GM23338 (cell line): Measurements from ENCODE around the gene KCNC2. TPM values are rescaled to one million over a fixed set of nuclear protein-coding genes. Genes with fewer than 3 reads are reported as not detected.

Experiments
- ATAC-seq: fragments of 200-7000 bp; cut with Tn5 transposase; 3 replicates; pipeline ENCODE4 v1.9.1; 2020
- DNase-seq: peaks from one replicate; pipeline ENCODE4 v3.0.0-alpha.2; 2015; ENCODE audit warnings: low spot score
- H2AFZ ChIP-seq: fragments of 200-600 bp; sonication (generic); 2 replicates; pipeline ENCODE4 v1.8.0; 2016; ENCODE audit warnings: antibody characterized with exemption, mild to moderate bottlenecking, moderate library complexity
- H3F3A ChIP-seq: fragments of 200-600 bp; sonication (generic); replicated peaks from 2 replicates; pipeline ENCODE4 v1.8.0; 2017; ENCODE audit warnings: antibody characterized with exemption, mixed run types, low read depth
- H3K27ac ChIP-seq: fragments of 200-600 bp; sonication (generic); 2 replicates; pipeline ENCODE4 v1.6.1; 2016; ENCODE audit warnings: low read depth
- H3K27me3 ChIP-seq: fragments of 200-600 bp; sonication (generic); 2 replicates; pipeline ENCODE4 v1.8.0; 2016; ENCODE audit warnings: mild to moderate bottlenecking, mixed run types, moderate library complexity; ENCODE audit not compliant: insufficient read depth
- H3K36me3 ChIP-seq: fragments of 200-600 bp; sonication (generic); 2 replicates; pipeline ENCODE4 v1.8.0; 2016; ENCODE audit warnings: mild to moderate bottlenecking; ENCODE audit not compliant: insufficient read depth
- H3K4me1 ChIP-seq: fragments of 200-600 bp; sonication (generic); 2 replicates; pipeline ENCODE4 v1.8.0; 2016; ENCODE audit warnings: mild to moderate bottlenecking, moderate library complexity; ENCODE audit not compliant: insufficient read depth
- H3K4me2 ChIP-seq: fragments of 200-600 bp; sonication (generic); 2 replicates; pipeline ENCODE4 v1.7.1; 2017; ENCODE audit warnings: mixed run types
- H3K4me3 ChIP-seq: fragments of 200-600 bp; sonication (generic); 2 replicates; pipeline ENCODE4 v1.6.1; 2016; ENCODE audit warnings: mixed run types
- H3K79me2 ChIP-seq: fragments of 200-600 bp; sonication (generic); replicated peaks from 2 replicates; pipeline ENCODE4 v1.8.0; 2017; ENCODE audit warnings: mild to moderate bottlenecking; ENCODE audit not compliant: insufficient read depth
- H3K9me2 ChIP-seq: fragments of 200-600 bp; sonication (generic); 2 replicates; pipeline ENCODE4 v1.8.0; 2017; ENCODE audit not compliant: insufficient read depth
- H4K20me1 ChIP-seq: fragments of 200-600 bp; sonication (generic); replicated peaks from 2 replicates; pipeline ENCODE4 v1.8.0; 2017; ENCODE audit warnings: mild to moderate bottlenecking; ENCODE audit not compliant: insufficient read depth
- H3K27ac Mint-ChIP-seq: 2 replicates; pipeline ENCODE4 v1.8.0; 2020; ENCODE audit warnings: inconsistent platforms, mild to moderate bottlenecking, moderate library complexity, mixed read lengths
- H3K27me3 Mint-ChIP-seq: 3 replicates; pipeline ENCODE4 v1.8.0; 2022; ENCODE audit warnings: low read depth, mild to moderate bottlenecking, moderate library complexity, mixed read lengths, inconsistent platforms; ENCODE audit not compliant: insufficient read depth, poor library complexity
- H3K36me3 Mint-ChIP-seq: 3 replicates; pipeline ENCODE4 v1.8.0; 2021; ENCODE audit warnings: low read depth, mild to moderate bottlenecking, inconsistent platforms, moderate library complexity, mixed read lengths
- H3K4me1 Mint-ChIP-seq: 3 replicates; pipeline ENCODE4 v1.8.0; 2020; ENCODE audit warnings: mild to moderate bottlenecking, inconsistent platforms, mixed read lengths
- H3K4me3 Mint-ChIP-seq: 3 replicates; pipeline ENCODE4 v1.8.0; 2021; ENCODE audit warnings: moderate library complexity, mild to moderate bottlenecking, inconsistent platforms, mixed read lengths
- H3K9me3 Mint-ChIP-seq: 3 replicates; pipeline ENCODE4 v1.8.0; 2020; ENCODE audit warnings: moderate library complexity, mild to moderate bottlenecking, inconsistent platforms, mixed read lengths
- EZH2 ChIP-seq: fragments of 200-600 bp; sonication (generic); IDR thresholded peaks from one replicate; pipeline ENCODE4 v1.8.0; 2017; ENCODE audit warnings: antibody characterized with exemption, mild to moderate bottlenecking, low read depth; ENCODE audit not compliant: unreplicated experiment
- EZH2phosphoT487 ChIP-seq: fragments of 200-600 bp; sonication (generic); IDR thresholded peaks from one replicate; pipeline ENCODE4 v1.8.1; 2018; ENCODE audit warnings: antibody characterized with exemption; ENCODE audit not compliant: unreplicated experiment
- POLR2AphosphoS5 ChIP-seq: IDR thresholded peaks from 2 replicates; pipeline ENCODE4 v1.6.1; 2016; ENCODE audit warnings: antibody characterized with exemption, low read depth
- STAT1 ChIP-seq: IDR thresholded peaks from one replicate; pipeline ENCODE4 v1.6.1; 2016; ENCODE audit warnings: antibody characterized with exemption; ENCODE audit not compliant: unreplicated experiment
- ZNF114 ChIP-seq: fragments of 250-450 bp; sonication (Bioruptor Pico); IDR thresholded peaks from 2 replicates; pipeline ENCODE4 v1.5.0; 2020; ENCODE audit warnings: mild to moderate bottlenecking, moderate library complexity
- ZNF331 ChIP-seq: fragments of 250-450 bp; sonication (Bioruptor Pico); IDR thresholded peaks from 2 replicates; pipeline ENCODE4 v1.5.0; 2020; ENCODE audit warnings: low read depth, mild to moderate bottlenecking, moderate library complexity
- polyA plus RNA-seq: library from polyadenylated mRNA; unstranded; fragments of >200 nt; fragmentation: Nextera tagmentation; extraction: Ambion mirVana; gene quantifications from 2 replicates; pipeline ENCODE4 v1.2.1, GENCODE V29; 2016
- total RNA-seq: library from RNA; depleted of rRNA; stranded (reverse); fragments of >200 nt; shearing (Covaris generic); gene quantifications from 2 replicates; pipeline ENCODE4 v1.2.3, GENCODE V29; 2014
- TF ChIP-seq, protein P1 (sequence below): fragments of 250-450 bp; sonication (Bioruptor Pico); IDR thresholded peaks from 2 replicates; pipeline ENCODE4 v1.5.0; 2020; ENCODE audit warnings: mild to moderate bottlenecking, moderate library complexity
- TF ChIP-seq, protein P2 (sequence below): IDR thresholded peaks from 2 replicates; pipeline ENCODE4 v1.6.1; 2016; ENCODE audit warnings: antibody characterized with exemption

KCNC2 gene
- total and polyA plus RNA-seq, 2 experiments from 2014 or later = 0.10 TPM; not detected in 1

DNA sequence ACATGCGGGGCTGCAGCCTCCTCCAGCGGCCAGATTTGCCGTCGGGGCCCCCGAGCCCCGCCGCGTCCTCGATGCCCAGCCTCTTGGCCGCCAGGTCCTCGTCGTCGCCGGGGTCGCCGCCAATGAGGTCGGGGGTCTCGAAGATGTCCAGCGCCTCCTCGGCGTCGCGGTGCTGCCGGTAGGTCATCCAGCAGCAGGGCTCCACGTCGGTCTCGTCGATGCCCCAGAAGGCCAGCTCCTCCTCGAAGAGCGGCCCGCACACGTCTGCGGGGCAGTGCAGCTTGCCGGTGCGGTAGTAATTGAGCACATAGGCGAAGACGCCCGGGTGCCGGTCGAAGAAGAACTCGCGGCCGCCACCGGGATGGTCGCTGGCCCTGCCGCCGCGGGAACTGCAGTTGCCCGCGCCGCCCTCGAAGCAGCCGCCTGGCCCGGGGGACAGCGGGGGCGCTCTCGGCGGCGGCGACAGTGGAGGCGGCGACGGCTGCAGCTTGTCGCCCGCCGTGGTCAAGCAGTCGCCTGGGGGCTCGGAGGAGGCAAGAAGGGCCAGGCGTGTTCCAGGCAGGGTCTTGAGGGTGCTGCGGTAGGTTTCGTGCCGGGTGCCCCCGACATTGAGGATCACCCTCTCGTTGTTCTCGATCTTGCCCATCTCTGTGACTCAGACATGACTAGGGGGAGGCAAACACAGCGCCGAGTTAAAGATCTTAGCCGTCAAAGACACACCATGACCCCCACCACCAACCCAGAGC lies 2.1 kb downstream of the KCNC2 start:
- Histone ChIP-seq H3K9me2 (no peaks in the 10 kb centered on the region), H3K27me3 (peaks cover 52% of the 10 kb centered on the region), H4K20me1 (no peaks in the 10 kb centered on the region), H3K27ac (no peak overlapping the region), H3K79me2 (no peaks in the 10 kb centered on the region), H2AFZ (peak overlapping the region; percentile 94), H3K4me3 (peak overlapping the region; percentile 82), H3K4me1 (peaks cover 18% of the 10 kb centered on the region; the same call in 1 of the 2 replicates), H3K36me3 (no peaks in the 10 kb centered on the region), H3F3A (no peaks in the 10 kb centered on the region), H3K4me2 (peak overlapping the region; percentile 94)
- H3K4me1 Mint-ChIP-seq = peaks cover 19% of the 10 kb centered on the region
- no peaks in the 10 kb centered on the region for H3K36me3 Mint-ChIP-seq
- peak overlapping the region; percentile 75 for H3K4me3 Mint-ChIP-seq
- H3K9me3 Mint-ChIP-seq = no peaks in the 10 kb centered on the region
- DNase-seq (peak; percentile 68), ATAC-seq (peak; percentile 68)
- H3K27ac Mint-ChIP-seq = no peak overlapping the region
- TF ChIP-seq, protein P1, sequence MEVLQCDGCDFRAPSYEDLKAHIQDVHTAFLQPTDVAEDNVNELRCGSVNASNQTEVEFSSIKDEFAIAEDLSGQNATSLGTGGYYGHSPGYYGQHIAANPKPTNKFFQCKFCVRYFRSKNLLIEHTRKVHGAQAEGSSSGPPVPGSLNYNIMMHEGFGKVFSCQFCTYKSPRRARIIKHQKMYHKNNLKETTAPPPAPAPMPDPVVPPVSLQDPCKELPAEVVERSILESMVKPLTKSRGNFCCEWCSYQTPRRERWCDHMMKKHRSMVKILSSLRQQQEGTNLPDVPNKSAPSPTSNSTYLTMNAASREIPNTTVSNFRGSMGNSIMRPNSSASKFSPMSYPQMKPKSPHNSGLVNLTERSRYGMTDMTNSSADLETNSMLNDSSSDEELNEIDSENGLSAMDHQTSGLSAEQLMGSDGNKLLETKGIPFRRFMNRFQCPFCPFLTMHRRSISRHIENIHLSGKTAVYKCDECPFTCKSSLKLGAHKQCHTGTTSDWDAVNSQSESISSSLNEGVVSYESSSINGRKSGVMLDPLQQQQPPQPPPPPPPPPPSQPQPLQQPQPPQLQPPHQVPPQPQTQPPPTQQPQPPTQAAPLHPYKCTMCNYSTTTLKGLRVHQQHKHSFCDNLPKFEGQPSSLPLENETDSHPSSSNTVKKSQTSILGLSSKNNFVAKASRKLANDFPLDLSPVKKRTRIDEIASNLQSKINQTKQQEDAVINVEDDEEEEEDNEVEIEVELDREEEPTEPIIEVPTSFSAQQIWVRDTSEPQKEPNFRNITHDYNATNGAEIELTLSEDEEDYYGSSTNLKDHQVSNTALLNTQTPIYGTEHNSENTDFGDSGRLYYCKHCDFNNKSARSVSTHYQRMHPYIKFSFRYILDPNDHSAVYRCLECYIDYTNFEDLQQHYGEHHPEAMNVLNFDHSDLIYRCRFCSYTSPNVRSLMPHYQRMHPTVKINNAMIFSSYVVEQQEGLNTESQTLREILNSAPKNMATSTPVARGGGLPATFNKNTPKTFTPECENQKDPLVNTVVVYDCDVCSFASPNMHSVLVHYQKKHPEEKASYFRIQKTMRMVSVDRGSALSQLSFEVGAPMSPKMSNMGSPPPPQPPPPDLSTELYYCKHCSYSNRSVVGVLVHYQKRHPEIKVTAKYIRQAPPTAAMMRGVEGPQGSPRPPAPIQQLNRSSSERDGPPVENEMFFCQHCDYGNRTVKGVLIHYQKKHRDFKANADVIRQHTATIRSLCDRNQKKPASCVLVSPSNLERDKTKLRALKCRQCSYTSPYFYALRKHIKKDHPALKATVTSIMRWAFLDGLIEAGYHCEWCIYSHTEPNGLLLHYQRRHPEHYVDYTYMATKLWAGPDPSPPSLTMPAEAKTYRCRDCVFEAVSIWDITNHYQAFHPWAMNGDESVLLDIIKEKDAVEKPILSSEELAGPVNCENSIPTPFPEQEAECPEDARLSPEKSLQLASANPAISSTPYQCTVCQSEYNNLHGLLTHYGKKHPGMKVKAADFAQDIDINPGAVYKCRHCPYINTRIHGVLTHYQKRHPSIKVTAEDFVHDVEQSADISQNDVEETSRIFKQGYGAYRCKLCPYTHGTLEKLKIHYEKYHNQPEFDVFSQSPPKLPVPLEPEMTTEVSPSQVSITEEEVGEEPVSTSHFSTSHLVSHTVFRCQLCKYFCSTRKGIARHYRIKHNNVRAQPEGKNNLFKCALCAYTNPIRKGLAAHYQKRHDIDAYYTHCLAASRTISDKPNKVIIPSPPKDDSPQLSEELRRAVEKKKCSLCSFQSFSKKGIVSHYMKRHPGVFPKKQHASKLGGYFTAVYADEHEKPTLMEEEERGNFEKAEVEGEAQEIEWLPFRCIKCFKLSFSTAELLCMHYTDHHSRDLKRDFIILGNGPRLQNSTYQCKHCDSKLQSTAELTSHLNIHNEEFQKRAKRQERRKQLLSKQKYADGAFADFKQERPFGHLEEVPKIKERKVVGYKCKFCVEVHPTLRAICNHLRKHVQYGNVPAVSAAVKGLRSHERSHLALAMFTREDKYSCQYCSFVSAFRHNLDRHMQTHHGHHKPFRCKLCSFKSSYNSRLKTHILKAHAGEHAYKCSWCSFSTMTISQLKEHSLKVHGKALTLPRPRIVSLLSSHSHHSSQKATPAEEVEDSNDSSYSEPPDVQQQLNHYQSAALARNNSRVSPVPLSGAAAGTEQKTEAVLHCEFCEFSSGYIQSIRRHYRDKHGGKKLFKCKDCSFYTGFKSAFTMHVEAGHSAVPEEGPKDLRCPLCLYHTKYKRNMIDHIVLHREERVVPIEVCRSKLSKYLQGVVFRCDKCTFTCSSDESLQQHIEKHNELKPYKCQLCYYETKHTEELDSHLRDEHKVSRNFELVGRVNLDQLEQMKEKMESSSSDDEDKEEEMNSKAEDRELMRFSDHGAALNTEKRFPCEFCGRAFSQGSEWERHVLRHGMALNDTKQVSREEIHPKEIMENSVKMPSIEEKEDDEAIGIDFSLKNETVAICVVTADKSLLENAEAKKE (CRISPR knock-in tag) = no peak
- 0 out of 2 replicates have a peak, but pooled peaks have one; percentile 8 for TF ChIP-seq ZNF114 (CRISPR knock-in tag)
- TF ChIP-seq POLR2AphosphoS5 = no peak
- TF ChIP-seq STAT1 = no peak
- no peak for TF ChIP-seq ZNF331 (CRISPR knock-in tag)
- TF ChIP-seq EZH2 = peak; percentile 47
- TF ChIP-seq, protein P2, sequence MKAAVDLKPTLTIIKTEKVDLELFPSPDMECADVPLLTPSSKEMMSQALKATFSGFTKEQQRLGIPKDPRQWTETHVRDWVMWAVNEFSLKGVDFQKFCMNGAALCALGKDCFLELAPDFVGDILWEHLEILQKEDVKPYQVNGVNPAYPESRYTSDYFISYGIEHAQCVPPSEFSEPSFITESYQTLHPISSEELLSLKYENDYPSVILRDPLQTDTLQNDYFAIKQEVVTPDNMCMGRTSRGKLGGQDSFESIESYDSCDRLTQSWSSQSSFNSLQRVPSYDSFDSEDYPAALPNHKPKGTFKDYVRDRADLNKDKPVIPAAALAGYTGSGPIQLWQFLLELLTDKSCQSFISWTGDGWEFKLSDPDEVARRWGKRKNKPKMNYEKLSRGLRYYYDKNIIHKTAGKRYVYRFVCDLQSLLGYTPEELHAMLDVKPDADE = no peak
- TF ChIP-seq EZH2phosphoT487 = peak; percentile 61
- H3K27me3 Mint-ChIP-seq = peaks cover 35% of the 10 kb centered on the region
